DMS79 (cell line): ENCODE results near the gene NAA80.
A peak's percentile ranks its signal among the peaks of the same experiment; 100 is the strongest.
"Not testable (repeated sequence)": the region's sequence is repeated elsewhere in the genome, so short reads cannot be mapped to it uniquely, and the experiment has no call there.

ENCODE experiments used
- DNase-seq: peaks from one replicate; lab custom pipeline; 2025; lab: John Stamatoyannopoulos, UW

Gene NAA80

GRCh38 chr3:50289130-50289529 is 10.1 kb downstream of the NAA80 start:
- no peak for DNase-seq

- no peak for DNase-seq
These were observed 10.7 kb downstream of the NAA80 start for GRCh38 chr3:50288387-50289007.

GRCh38 chr3:50287262-50287661 is 11.9 kb downstream of the NAA80 start:
- DNase-seq = no peak

- no peak for DNase-seq
These were observed 12.6 kb downstream of the NAA80 start for GRCh38 chr3:50286322-50287227.

- DNase-seq = not testable (repeated sequence)
These were observed 15.1 kb downstream of the NAA80 start for GRCh38 chr3:50284121-50284520.

- DNase-seq = no peak
These were observed 19.8 kb downstream of the NAA80 start for GRCh38 chr3:50279255-50280016.

GRCh38 chr3:50278880-50279224 is 20.4 kb downstream of the NAA80 start, which contains the start of gene LSMEM2:
LSMEM2 (plus strand) TSS chr3:50279087; CDS start chr3:50279114, 27 bp downstream.
- DNase-seq = no peak

GRCh38 chr3:50278123-50278879 is 20.9 kb downstream of the NAA80 start:
- DNase-seq = no peak

- DNase-seq = no peak
These were observed 22.5 kb downstream of the NAA80 start for GRCh38 chr3:50276762-50277101.

- no peak for DNase-seq
These were observed 23.0 kb downstream of the NAA80 start for GRCh38 chr3:50275996-50276761.

- DNase-seq = no peak
These were observed 23.8 kb downstream of the NAA80 start for GRCh38 chr3:50275141-50275995.

GRCh38 chr3:50274371-50275104 is 24.7 kb downstream of the NAA80 start:
- DNase-seq = no peak

GRCh38 chr3:50273689-50274065 is 25.5 kb downstream of the NAA80 start:
- DNase-seq = no peak

GRCh38 chr3:50272911-50273688 is 26.1 kb downstream of the NAA80 start:
- peak; percentile 49 for DNase-seq

GRCh38 chr3:50272538-50272910 is 26.7 kb downstream of the NAA80 start:
- DNase-seq = not testable (repeated sequence)

GRCh38 chr3:50271314-50271936 is 27.8 kb downstream of the NAA80 start:
- no peak for DNase-seq

- no peak for DNase-seq
These were observed 28.6 kb downstream of the NAA80 start for GRCh38 chr3:50270422-50271224.
